ENCODE results near the gene EPB41L4A.
"Not testable (repeated sequence)": the region's sequence is repeated elsewhere in the genome, so short reads cannot be mapped to it uniquely, and the experiment has no call there.

Gene EPB41L4A

GRCh38 chr5:112396430-112396829, 22.6 kb downstream of the EPB41L4A start:
- no peak for DNase-seq

GRCh38 chr5:112395299-112395698, 23.8 kb downstream of the EPB41L4A start:
- not testable (repeated sequence) for DNase-seq

GRCh38 chr5:112390327-112390726, 28.8 kb downstream of the EPB41L4A start:
- no peak for DNase-seq

GRCh38 chr5:112388739-112389138, 30.3 kb downstream of the EPB41L4A start:
- DNase-seq, result no peak

GRCh38 chr5:112388074-112388473, 31.0 kb downstream of the EPB41L4A start:
- DNase-seq, result no peak

GRCh38 chr5:112386766-112387165, 32.3 kb downstream of the EPB41L4A start:
- no peak for DNase-seq

GRCh38 chr5:112385969-112386368, 33.1 kb downstream of the EPB41L4A start:
- no peak for DNase-seq

GRCh38 chr5:112385566-112385965, 33.5 kb downstream of the EPB41L4A start:
- no peak for DNase-seq

- no peak for DNase-seq
These were observed 34.6 kb downstream of the EPB41L4A start for GRCh38 chr5:112384523-112384922.

- DNase-seq, result no peak
These were observed 36.2 kb downstream of the EPB41L4A start for GRCh38 chr5:112382886-112383285.

GRCh38 chr5:112381521-112381920, 37.6 kb downstream of the EPB41L4A start:
- no peak for DNase-seq

- DNase-seq, result no peak
These were observed 39.3 kb downstream of the EPB41L4A start for GRCh38 chr5:112379542-112380325.

GRCh38 chr5:112374818-112375217, 44.3 kb downstream of the EPB41L4A start:
- no peak for DNase-seq

GRCh38 chr5:112374356-112374755, 44.7 kb downstream of the EPB41L4A start:
- no peak for DNase-seq

GRCh38 chr5:112373885-112374284, 45.2 kb downstream of the EPB41L4A start:
- no peak for DNase-seq

GRCh38 chr5:112372543-112372942, 46.5 kb downstream of the EPB41L4A start:
- no peak for DNase-seq

GRCh38 chr5:112371067-112371466, 48.0 kb downstream of the EPB41L4A start:
- DNase-seq, result no peak

- no peak for DNase-seq
These were observed 51.7 kb downstream of the EPB41L4A start for GRCh38 chr5:112367400-112367799.

GRCh38 chr5:112366987-112367386, 52.1 kb downstream of the EPB41L4A start:
- DNase-seq, result no peak

GRCh38 chr5:112360740-112361139, 58.3 kb downstream of the EPB41L4A start:
- not testable (repeated sequence) for DNase-seq

GRCh38 chr5:112356178-112356956, 62.7 kb downstream of the EPB41L4A start:
- DNase-seq, result no peak

GRCh38 chr5:112355058-112355685, 63.9 kb downstream of the EPB41L4A start:
- no peak for DNase-seq

GRCh38 chr5:112353678-112354077, 65.4 kb downstream of the EPB41L4A start:
- no peak for DNase-seq

- DNase-seq, result no peak
These were observed 67.9 kb downstream of the EPB41L4A start for GRCh38 chr5:112351225-112351624.
